Measurements from ENCODE around the gene GRK5.

Gene GRK5

GRCh38 chr10:119420950-119421875 is 213.8 kb downstream of the GRK5 start:
- H3K27me3 ChIP-seq (ENCODE audit: control insufficient read depth, low read length) = peaks cover 11% of the 10 kb centered on the region; the same call in 1 of the 2 replicates
- H3K4me3 ChIP-seq (ENCODE audit: low read length) = no peak overlapping the region
- no peaks in the 10 kb centered on the region for H3K79me2 ChIP-seq (ENCODE audit: control insufficient read depth, low read length)
- H4K20me1 ChIP-seq (ENCODE audit: control insufficient read depth, insufficient read depth, low read depth, low read length) = no peaks in the 10 kb centered on the region
- H3K4me2 ChIP-seq (ENCODE audit: low read length) = no peak overlapping the region
- no peaks in the 10 kb centered on the region for H3F3A ChIP-seq (ENCODE audit: control insufficient read depth, insufficient read depth)
- H3K36me3 ChIP-seq (ENCODE audit: control insufficient read depth, low read length) = no peaks in the 10 kb centered on the region
- H3K9me2 ChIP-seq (replicated peaks; ENCODE audit: control insufficient read depth, low read length) = no peaks in the 10 kb centered on the region
- TF ChIP-seq EZH2phosphoT487 (IDR thresholded peaks at IDR 0.05; ENCODE audit: borderline replicate concordance, low read length) (no peak), CTCF (IDR thresholded peaks at IDR 0.05; ENCODE audit: low read depth, low read length, poor library complexity, severe bottlenecking) (no peak)
- peaks cover 19% of the 10 kb centered on the region for H3K4me1 ChIP-seq (ENCODE audit: control insufficient read depth, low read length)
- no peaks in the 10 kb centered on the region for H3K9me3 ChIP-seq (ENCODE audit: control insufficient read depth, insufficient read depth, low read length)
- H3K27ac ChIP-seq (ENCODE audit: low read depth, low read length) = no peak overlapping the region

- Histone ChIP-seq H3K27ac (ENCODE audit: low read depth, low read length) (no peak overlapping the region), H3K4me3 (ENCODE audit: low read length) (no peak overlapping the region), H3K9me3 (ENCODE audit: control insufficient read depth, insufficient read depth, low read length) (no peaks in the 10 kb centered on the region), H3K9me2 (replicated peaks; ENCODE audit: control insufficient read depth, low read length) (no peaks in the 10 kb centered on the region), H3K4me1 (ENCODE audit: control insufficient read depth, low read length) (peaks cover 17% of the 10 kb centered on the region), H3F3A (ENCODE audit: control insufficient read depth, insufficient read depth) (no peaks in the 10 kb centered on the region), H3K36me3 (ENCODE audit: control insufficient read depth, low read length) (no peaks in the 10 kb centered on the region), H4K20me1 (ENCODE audit: control insufficient read depth, insufficient read depth, low read depth, low read length) (no peaks in the 10 kb centered on the region), H3K27me3 (ENCODE audit: control insufficient read depth, low read length) (peaks cover 10% of the 10 kb centered on the region; the same call in 1 of the 2 replicates), H3K4me2 (ENCODE audit: low read length) (no peak overlapping the region), H3K79me2 (ENCODE audit: control insufficient read depth, low read length) (no peaks in the 10 kb centered on the region)
- TF ChIP-seq EZH2phosphoT487 (IDR thresholded peaks at IDR 0.05; ENCODE audit: borderline replicate concordance, low read length) = no peak
- TF ChIP-seq CTCF (IDR thresholded peaks at IDR 0.05; ENCODE audit: low read depth, low read length, poor library complexity, severe bottlenecking) = no peak
These were observed 214.7 kb downstream of the GRK5 start for GRCh38 chr10:119421891-119422681.

- Histone ChIP-seq H3K27me3 (ENCODE audit: control insufficient read depth, low read length) (peaks cover 7% of the 10 kb centered on the region; the same call in 1 of the 2 replicates), H3K4me1 (ENCODE audit: control insufficient read depth, low read length) (peaks cover 16% of the 10 kb centered on the region), H3K79me2 (ENCODE audit: control insufficient read depth, low read length) (no peaks in the 10 kb centered on the region), H3K27ac (ENCODE audit: low read depth, low read length) (no peak overlapping the region), H4K20me1 (ENCODE audit: control insufficient read depth, insufficient read depth, low read depth, low read length) (no peaks in the 10 kb centered on the region), H3F3A (ENCODE audit: control insufficient read depth, insufficient read depth) (no peaks in the 10 kb centered on the region), H3K36me3 (ENCODE audit: control insufficient read depth, low read length) (no peaks in the 10 kb centered on the region), H3K9me2 (replicated peaks; ENCODE audit: control insufficient read depth, low read length) (no peaks in the 10 kb centered on the region), H3K4me2 (ENCODE audit: low read length) (no peak overlapping the region), H3K9me3 (ENCODE audit: control insufficient read depth, insufficient read depth, low read length) (no peaks in the 10 kb centered on the region), H3K4me3 (ENCODE audit: low read length) (no peak overlapping the region)
- no peak for TF ChIP-seq EZH2phosphoT487 (IDR thresholded peaks at IDR 0.05; ENCODE audit: borderline replicate concordance, low read length)
- no peak for TF ChIP-seq CTCF (IDR thresholded peaks at IDR 0.05; ENCODE audit: low read depth, low read length, poor library complexity, severe bottlenecking)
These were observed 215.5 kb downstream of the GRK5 start for GRCh38 chr10:119422682-119423509.
